Activated naive CD8-positive, alpha-beta T cell treated with anti-CD3 and anti-CD28 coated beads for 36 hours (primary cell): ENCODE measurements around the gene HSD17B3. TPM values are rescaled to one million over a fixed set of nuclear protein-coding genes. Genes with fewer than 3 reads are reported as not detected.
"Not testable (repeated sequence)": the region's sequence is repeated elsewhere in the genome, so short reads cannot be mapped to it uniquely, and the experiment has no call there.

Experiments
- DNase-seq: peaks from one replicate; pipeline ENCODE4 v3.0.0; 2021
- H3K27ac Mint-ChIP-seq: one replicate; pipeline ENCODE4 v1.8.0; 2022; ENCODE audit warnings: mild to moderate bottlenecking, moderate library complexity, mixed read lengths
- H3K27me3 Mint-ChIP-seq: one replicate; pipeline ENCODE4 v1.8.0; 2022; ENCODE audit warnings: mild to moderate bottlenecking, mixed read lengths
- H3K36me3 Mint-ChIP-seq: one replicate; pipeline ENCODE4 v1.8.0; 2021; ENCODE audit warnings: mild to moderate bottlenecking, mixed read lengths
- H3K4me1 Mint-ChIP-seq: one replicate; pipeline ENCODE4 v1.8.0; 2021; ENCODE audit warnings: mixed read lengths
- H3K4me3 Mint-ChIP-seq: one replicate; pipeline ENCODE4 v1.8.0; 2022; ENCODE audit warnings: mild to moderate bottlenecking, moderate library complexity, mixed read lengths
- H3K9me3 Mint-ChIP-seq: one replicate; pipeline ENCODE4 v1.8.0; 2022; ENCODE audit warnings: mixed read lengths
- total RNA-seq, 2 experiments: library from RNA; stranded (reverse); gene quantifications; one replicate each; pipeline ENCODE4 v1.2.3, GENCODE V29; 2021

HSD17B3 gene
- total RNA-seq, 2 experiments from 2014 or later, result not detected

DNA sequence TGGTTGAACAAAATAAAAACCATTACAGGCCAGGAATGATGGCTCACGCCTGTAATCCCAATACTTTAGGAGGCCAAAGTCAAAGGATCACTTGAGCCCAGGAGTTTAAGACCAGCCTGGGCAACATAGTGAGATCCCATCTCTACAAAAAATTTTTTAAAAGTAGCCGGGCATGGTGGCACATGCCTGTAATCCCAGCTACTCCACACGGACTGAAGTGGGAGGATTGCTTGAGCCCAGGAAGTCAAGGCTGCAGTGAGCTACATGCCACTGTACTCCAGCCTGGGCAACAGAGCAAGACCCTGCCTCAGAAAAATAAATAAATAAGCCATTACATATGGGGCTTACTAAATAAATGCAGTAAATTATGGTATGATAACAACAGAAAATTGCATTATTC is 20.2 kb upstream of the HSD17B3 start:
- not testable (repeated sequence) for H3K27ac Mint-ChIP-seq, H3K27me3 Mint-ChIP-seq, H3K9me3 Mint-ChIP-seq

DNA sequence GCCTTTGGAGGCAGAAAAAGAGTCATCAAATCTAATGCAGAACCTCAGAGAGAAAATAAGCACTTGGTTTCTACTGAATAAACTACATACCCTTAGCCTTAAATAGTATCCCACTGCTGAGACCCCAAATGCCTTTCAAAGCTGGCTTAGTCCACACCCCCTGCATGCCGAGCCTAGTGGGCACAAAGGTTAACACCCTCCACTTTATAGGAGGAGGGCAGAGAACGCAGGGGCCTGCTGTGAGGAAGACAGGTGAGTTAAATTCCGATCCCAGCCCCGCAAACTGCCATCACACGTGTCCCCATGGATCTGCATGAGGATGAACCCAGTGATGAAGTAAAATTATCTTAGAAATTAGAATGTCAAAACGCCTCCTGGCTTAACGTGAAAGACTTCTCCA is 19.5 kb upstream of the HSD17B3 start:
- Mint-ChIP-seq H3K4me3 (no peak overlapping the region), H3K4me1 (no peaks in the 10 kb centered on the region), H3K36me3 (no peaks in the 10 kb centered on the region), H3K9me3 (no peaks in the 10 kb centered on the region), H3K27me3 (no peaks in the 10 kb centered on the region), H3K27ac (no peak overlapping the region)
- no peak for DNase-seq

More for the DNA sequence above, 20.2 kb upstream of the HSD17B3 start:
- H3K4me3 Mint-ChIP-seq, DNase-seq, H3K36me3 Mint-ChIP-seq, H3K4me1 Mint-ChIP-seq: not testable (repeated sequence)

DNA sequence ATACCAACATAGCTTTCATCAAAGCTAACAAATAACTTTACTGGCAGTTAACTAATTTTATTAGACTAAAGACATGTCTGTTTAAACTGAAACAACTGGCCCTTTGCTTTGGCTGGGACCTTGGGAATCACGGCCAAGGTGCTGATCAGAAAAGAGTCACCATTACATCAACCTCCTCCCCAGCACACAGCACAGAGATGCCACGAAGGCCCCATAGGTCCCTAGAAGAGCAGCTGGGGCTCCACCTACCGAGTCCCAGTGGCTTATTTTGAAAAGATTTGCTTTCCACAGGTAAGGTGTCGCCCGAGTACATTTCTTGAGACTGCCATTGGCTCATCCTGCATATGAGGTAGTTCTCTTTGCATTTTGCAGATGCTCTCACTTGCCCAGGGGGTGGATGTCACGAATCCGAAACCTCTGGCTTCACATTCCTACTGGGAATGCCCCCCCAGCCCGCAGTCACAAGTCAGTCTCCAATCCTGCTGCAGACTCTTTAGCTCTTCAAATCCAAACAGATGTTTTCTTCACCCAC is 18.8 kb upstream of the HSD17B3 start:
- no peaks in the 10 kb centered on the region for H3K36me3 Mint-ChIP-seq
- H3K9me3 Mint-ChIP-seq, result no peaks in the 10 kb centered on the region
- H3K27me3 Mint-ChIP-seq, result no peaks in the 10 kb centered on the region
- no peak overlapping the region for H3K27ac Mint-ChIP-seq
- H3K4me1 Mint-ChIP-seq, result no peaks in the 10 kb centered on the region
- H3K4me3 Mint-ChIP-seq, result no peak overlapping the region
- no peak for DNase-seq

DNA sequence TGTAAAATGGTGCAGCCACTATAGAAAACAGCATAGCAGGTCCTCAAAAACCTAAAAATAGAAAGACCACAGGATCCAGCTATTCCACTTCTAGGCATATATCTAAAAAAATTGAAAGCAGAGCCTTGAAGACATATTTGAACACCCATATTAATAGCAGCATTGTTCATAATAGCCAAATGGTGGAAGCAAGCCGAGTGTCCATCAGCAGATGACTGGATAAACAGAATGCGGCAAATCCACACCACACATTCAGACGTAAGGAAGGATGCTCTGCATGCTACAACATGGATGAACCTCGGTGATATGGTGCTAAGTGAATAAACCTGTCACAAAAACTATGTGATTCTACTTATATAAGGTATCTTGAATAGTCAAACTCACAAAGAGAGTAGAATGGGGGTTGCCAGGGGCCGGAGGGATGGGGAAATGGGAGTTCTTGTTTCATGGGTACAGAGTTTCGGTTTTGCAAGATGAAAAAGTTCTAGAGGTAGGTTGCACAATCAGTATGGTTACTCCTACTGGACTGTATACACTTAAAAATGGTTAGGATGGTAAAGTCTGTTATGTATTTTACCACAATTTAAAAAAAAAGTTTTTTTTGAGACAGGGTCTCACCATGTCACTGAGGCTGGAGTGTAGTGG is 17.1 kb upstream of the HSD17B3 start:
- Mint-ChIP-seq H3K27me3 (no peaks in the 10 kb centered on the region), H3K4me1 (no peaks in the 10 kb centered on the region), H3K27ac (no peak overlapping the region), H3K36me3 (no peaks in the 10 kb centered on the region), H3K9me3 (no peaks in the 10 kb centered on the region), H3K4me3 (no peak overlapping the region)
- DNase-seq, result no peak

DNA sequence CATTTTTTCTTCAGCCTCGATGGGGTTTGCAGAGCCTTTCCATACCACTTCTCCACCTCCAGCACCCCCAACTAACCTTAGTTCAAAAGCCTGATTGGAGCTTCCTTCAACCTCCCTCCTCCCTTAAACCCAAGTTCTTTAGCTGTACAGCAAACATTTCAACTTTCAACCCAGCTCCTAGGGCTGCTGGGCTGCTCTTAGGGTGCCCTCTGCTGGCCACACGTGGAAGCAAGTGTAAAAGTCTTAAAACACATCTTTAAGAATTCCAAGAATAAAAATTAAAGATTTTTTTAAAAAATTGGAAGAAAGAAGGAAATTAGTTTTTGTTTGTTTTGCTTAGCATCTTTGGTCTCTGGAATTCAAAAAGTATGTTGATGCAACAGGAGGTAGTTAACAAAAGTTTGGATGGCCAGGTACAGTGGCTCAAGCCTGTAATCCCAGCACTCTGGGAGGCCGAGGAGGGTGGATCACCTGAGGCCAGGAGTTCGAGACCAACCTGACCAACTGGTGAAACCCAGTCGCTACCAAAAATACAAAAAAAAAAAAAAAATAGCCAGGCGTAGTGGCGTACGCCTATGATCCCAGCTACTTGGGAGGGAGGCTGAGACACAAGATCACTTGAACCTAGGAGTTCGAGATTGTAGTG is 15.5 kb upstream of the HSD17B3 start:
- Mint-ChIP-seq H3K27ac (no peak overlapping the region), H3K27me3 (peaks cover 3% of the 10 kb centered on the region), H3K9me3 (peaks cover 8% of the 10 kb centered on the region), H3K4me3 (no peak overlapping the region), H3K4me1 (no peaks in the 10 kb centered on the region), H3K36me3 (peaks cover 11% of the 10 kb centered on the region)
- DNase-seq, result peak; percentile 44

DNA sequence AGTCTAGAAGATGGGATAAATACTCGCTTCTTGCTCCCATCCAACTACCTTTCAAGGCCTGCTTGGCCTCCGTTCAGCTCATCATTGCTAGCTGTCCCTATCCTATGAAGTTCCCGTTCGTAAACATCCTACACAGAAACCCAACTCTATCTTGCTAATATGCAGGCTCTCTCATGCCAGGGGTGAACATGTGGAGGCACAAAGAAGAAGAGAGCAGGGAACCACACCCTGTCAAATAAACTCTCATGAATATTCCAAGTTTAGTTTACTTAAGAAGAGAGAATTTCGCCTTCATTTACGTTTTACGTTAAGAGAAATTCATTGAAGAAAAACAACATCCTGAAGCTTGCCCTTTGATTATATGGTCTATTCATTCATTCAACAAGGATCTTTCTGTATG is 7.9 kb upstream of the HSD17B3 start:
- H3K36me3 Mint-ChIP-seq, result peaks cover 14% of the 10 kb centered on the region
- no peak for DNase-seq
- peaks cover 12% of the 10 kb centered on the region for H3K27me3 Mint-ChIP-seq
- H3K27ac Mint-ChIP-seq, result no peak overlapping the region
- H3K4me1 Mint-ChIP-seq, result no peaks in the 10 kb centered on the region
- H3K4me3 Mint-ChIP-seq, result no peak overlapping the region
- peaks cover 19% of the 10 kb centered on the region for H3K9me3 Mint-ChIP-seq

DNA sequence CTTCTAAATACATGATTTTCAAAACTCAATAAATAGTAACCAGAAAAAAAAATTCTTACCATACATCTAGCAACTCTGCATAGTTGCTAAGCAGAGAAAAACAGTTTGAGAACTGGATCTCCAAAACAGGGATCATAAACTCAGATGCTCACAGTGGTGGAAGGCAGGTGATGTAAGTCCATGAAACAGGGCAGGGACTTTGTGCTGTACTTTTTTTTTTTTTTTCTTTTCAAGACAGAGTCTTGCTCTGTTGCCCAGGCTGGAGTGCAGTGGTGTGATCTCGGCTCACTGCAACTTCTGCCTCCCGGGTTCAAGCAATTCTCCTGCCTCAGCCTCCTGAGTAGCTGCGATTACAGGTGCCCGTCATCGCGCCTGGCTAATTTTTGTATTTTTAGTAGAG is 5.0 kb upstream of the HSD17B3 start:
- not testable (repeated sequence) for H3K27me3 Mint-ChIP-seq, H3K27ac Mint-ChIP-seq, H3K4me3 Mint-ChIP-seq, H3K36me3 Mint-ChIP-seq, H3K4me1 Mint-ChIP-seq, H3K9me3 Mint-ChIP-seq, DNase-seq

DNA sequence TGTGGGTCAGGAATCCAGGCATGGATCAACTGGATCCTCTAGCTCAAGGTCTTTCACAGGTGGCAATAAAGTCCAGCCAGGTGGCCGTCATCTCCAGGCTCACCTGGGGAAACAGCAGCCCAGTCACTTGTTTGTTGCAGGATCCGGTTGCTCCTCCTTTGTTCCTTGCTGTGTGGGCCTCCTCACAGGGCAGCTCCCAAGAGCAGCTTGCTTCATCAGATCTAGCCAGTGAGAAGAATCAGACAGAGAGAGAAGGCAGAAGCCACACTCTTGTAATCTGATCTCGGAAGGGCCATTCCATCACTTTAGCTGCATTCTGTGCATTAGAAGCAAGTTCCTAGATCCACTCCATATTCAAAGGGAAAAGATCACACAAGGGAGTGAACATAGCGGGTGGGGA is 3.2 kb upstream of the HSD17B3 start:
- Mint-ChIP-seq H3K27ac (no peak overlapping the region), H3K27me3 (peaks cover 3% of the 10 kb centered on the region), H3K9me3 (no peaks in the 10 kb centered on the region), H3K4me1 (no peaks in the 10 kb centered on the region), H3K4me3 (no peak overlapping the region), H3K36me3 (no peaks in the 10 kb centered on the region)
- DNase-seq, result no peak

DNA sequence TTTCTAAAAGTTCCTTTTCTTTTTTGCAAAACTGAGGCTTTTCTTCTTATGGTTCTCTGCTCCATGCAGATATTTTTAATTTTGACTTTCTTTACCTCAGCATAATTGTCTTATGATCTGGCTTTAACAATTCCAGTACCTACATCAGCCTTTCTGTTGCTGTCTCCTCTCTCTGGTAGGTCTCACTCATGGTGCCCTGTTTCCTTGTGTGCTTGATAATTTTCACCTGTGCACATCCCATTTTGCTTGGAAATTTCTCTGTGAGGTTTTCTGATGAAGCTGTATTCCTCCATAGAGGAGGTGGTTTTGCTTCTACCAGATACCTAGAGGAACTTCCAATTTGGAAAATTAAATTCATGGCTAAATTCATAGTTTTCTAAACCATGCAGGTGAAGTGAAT is 2.3 kb upstream of the HSD17B3 start:
- Mint-ChIP-seq H3K4me3 (no peak overlapping the region), H3K36me3 (no peaks in the 10 kb centered on the region), H3K27ac (no peak overlapping the region), H3K27me3 (peaks cover 3% of the 10 kb centered on the region), H3K9me3 (no peaks in the 10 kb centered on the region), H3K4me1 (no peaks in the 10 kb centered on the region)
- DNase-seq, result no peak

DNA sequence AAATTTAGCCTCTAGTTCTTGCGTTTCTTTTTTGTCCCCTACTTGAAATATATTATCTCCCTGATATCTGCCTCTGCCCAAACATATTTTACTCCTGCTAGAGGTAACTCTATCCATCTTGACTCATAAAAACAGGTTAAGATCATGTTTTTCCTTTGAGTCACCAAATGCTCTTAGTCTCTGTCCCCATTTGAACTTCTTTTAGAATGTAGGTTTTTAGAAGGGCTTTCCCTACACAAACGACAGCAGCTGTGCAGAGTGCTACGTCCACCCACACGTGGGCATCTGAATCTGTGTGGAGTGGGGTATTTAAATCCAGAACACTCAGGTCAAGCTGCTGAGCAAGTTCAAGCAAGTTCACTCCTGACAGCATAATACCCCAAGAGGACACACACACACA is 2.2 kb downstream of the HSD17B3 start:
- no peaks in the 10 kb centered on the region for H3K36me3 Mint-ChIP-seq
- H3K4me3 Mint-ChIP-seq, result no peak overlapping the region

DNA sequence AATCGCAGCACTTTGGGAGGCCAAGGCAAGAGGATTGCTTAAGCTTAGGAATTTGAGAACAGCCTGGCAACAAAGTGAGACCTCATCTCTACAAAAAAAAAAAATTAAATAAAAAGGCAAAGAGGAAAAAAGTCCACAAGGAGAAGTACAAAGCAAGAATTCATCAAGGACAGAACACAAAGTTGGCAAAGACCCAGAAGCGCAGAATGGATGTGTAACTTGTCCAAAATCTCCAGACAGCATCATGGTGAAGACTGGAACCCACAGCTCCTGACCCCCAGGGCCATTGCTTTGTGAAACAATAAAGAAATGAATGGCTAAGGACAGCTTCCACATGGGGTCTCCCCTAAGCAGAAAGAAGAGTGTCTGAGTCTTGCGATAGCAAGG is 7.8 kb downstream of the HSD17B3 start:
- no peaks in the 10 kb centered on the region for H3K36me3 Mint-ChIP-seq
- H3K27ac Mint-ChIP-seq, result no peak overlapping the region
- H3K9me3 Mint-ChIP-seq, result peaks cover 3% of the 10 kb centered on the region
- DNase-seq, result no peak
- H3K4me3 Mint-ChIP-seq, result no peak overlapping the region
- H3K4me1 Mint-ChIP-seq, result no peaks in the 10 kb centered on the region
- peaks cover 9% of the 10 kb centered on the region for H3K27me3 Mint-ChIP-seq

More for the DNA sequence above, 2.2 kb downstream of the HSD17B3 start:
- H3K4me1 Mint-ChIP-seq, result no peaks in the 10 kb centered on the region
- H3K9me3 Mint-ChIP-seq, result peaks cover 3% of the 10 kb centered on the region
- peaks cover 12% of the 10 kb centered on the region for H3K27me3 Mint-ChIP-seq
- DNase-seq, result no peak
- no peak overlapping the region for H3K27ac Mint-ChIP-seq

DNA sequence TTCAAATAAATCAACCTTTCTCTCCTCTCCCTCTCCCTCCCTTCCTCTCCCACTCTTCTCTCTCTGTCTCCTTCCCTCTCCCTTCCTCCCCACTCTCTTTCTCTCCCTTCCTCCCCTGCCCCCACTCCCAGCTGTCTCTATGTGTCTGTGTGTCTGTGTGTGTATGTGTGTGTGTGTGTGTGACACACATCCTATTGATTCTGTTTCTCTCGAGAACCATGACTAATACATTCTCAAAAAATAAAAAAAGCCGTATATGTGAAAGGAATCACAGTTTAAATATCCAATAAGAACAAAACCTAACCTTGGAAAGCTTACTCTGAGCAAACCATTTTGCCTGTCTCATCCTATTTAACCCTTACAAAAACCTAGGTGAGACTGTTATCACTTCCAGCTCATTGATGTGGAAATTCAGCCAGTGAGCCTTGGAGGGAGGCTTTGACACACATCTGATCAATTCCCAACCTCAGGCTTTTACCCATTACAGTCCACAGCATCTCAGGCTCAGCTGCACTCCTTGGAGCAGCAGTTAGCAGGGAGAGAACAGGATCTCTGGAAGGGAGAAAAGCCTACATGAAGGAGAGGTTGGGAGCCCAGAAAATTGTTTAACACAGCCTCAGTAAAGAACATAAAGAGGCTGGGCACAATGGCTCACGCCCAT is 8.3 kb downstream of the HSD17B3 start:
- Mint-ChIP-seq H3K36me3 (no peaks in the 10 kb centered on the region), H3K27ac (no peak overlapping the region), H3K4me3 (no peak overlapping the region), H3K9me3 (peaks cover 3% of the 10 kb centered on the region), H3K4me1 (no peaks in the 10 kb centered on the region), H3K27me3 (peaks cover 7% of the 10 kb centered on the region)
- no peak for DNase-seq

DNA sequence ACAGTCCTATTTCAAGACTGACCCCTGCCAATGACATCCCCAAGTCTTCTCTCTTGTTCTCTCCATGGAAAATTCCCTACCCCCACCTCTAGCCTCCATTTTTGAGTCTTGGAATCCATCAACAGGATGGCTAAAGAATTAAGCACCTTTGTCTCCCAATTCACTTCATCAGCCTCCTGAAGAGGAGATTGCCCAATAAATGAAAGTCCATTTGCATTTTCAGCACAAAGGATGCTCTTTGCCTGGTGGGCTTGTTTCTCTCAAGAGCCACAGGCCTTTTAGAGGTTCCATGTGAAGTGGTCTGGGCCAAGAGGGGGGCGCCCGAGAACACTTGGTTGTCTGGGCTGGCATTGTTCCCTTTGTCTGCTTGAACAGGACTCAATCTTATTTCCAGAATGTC is 12.6 kb downstream of the HSD17B3 start:
- Mint-ChIP-seq H3K4me1 (no peaks in the 10 kb centered on the region), H3K27me3 (peaks cover 3% of the 10 kb centered on the region)
- DNase-seq, result no peak

DNA sequence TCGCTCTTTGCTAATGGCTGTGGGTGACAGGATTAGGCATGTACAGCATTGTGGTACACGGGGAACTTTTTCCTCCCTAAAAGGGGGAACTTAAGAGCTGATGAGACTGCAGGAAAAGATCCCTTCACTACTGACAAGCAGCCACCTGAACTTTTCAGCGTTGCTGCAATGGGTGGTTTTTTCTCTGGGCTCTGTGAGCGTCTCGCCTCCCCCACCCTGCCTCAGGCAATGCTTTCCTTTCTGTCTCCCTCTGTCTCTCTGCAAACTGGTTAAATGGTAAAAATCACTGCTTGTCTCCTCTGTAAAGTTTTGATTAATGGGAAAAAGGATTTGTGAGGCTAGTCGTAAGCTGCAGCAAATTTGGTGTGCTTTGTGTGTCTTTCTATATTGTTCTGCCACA is 20.3 kb downstream of the HSD17B3 start:
- Mint-ChIP-seq H3K27me3 (peaks cover 7% of the 10 kb centered on the region), H3K4me1 (no peaks in the 10 kb centered on the region), H3K9me3 (peaks cover 3% of the 10 kb centered on the region), H3K4me3 (no peak overlapping the region), H3K27ac (no peak overlapping the region), H3K36me3 (no peaks in the 10 kb centered on the region)
- no peak for DNase-seq

More for the DNA sequence above, 12.6 kb downstream of the HSD17B3 start:
- Mint-ChIP-seq H3K27ac (no peak overlapping the region), H3K4me3 (no peak overlapping the region), H3K36me3 (no peaks in the 10 kb centered on the region), H3K9me3 (peaks cover 3% of the 10 kb centered on the region)

DNA sequence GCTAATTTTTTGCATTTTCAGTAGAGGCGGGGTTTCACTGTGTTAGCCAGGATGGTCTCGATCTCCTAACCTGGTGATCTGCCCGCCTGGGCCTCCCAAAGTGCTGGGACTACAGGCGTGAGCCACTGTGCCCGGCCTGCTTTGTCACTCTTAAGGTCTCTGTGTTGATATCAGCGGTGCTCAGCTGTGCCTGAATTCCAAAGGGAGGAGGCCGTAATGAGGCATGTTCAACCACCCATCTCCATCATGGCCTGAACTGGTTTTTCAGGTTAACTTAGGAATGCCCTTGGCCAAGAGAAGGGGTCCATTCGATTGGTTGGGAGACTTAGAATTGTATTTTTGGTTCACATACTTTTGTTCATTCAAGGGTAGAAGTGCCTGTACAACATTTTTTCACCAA is 22.0 kb downstream of the HSD17B3 start:
- DNase-seq, result no peak
- H3K4me1 Mint-ChIP-seq, result no peaks in the 10 kb centered on the region
- H3K4me3 Mint-ChIP-seq, result no peak overlapping the region
- peaks cover 4% of the 10 kb centered on the region for H3K27me3 Mint-ChIP-seq
- peaks cover 9% of the 10 kb centered on the region for H3K9me3 Mint-ChIP-seq
- peaks cover 1% of the 10 kb centered on the region for H3K36me3 Mint-ChIP-seq
- no peak overlapping the region for H3K27ac Mint-ChIP-seq
